NCI-H774 (cell line): ENCODE measurements around the gene SNPH.

ENCODE experiments used
- DNase-seq: peaks from one replicate; lab custom pipeline; 2025; lab: John Stamatoyannopoulos, UW

SNPH gene

GRCh38 chr20:1287787-1288569 lies 21.9 kb downstream of the SNPH start:
- no peak for DNase-seq

GRCh38 chr20:1291191-1291741 lies 25.2 kb downstream of the SNPH start:
- DNase-seq, result no peak

DNA sequence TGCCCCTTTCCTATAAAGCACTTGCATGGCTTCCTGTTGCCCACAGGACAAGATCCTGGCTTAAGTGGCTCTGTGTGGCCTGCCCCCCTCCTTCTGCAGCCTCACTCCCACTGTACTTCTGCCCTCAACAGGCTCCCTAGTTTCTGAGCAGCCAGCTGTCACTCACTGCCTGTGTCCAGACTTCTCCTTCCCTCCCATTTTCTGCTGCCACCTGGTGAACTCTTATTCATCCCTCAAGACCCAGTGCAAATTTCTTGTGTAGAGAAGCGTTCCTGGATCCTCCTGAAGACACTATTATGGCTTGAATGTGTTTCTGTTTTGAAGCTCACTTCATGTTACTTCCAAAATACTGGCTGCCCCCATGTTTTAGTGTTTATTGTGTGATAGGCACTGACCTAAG lies 26.5 kb downstream of the SNPH start:
- DNase-seq, result no peak

- DNase-seq, result no peak
These were observed 27.7 kb downstream of the SNPH start for GRCh38 chr20:1293641-1294379.

DNA sequence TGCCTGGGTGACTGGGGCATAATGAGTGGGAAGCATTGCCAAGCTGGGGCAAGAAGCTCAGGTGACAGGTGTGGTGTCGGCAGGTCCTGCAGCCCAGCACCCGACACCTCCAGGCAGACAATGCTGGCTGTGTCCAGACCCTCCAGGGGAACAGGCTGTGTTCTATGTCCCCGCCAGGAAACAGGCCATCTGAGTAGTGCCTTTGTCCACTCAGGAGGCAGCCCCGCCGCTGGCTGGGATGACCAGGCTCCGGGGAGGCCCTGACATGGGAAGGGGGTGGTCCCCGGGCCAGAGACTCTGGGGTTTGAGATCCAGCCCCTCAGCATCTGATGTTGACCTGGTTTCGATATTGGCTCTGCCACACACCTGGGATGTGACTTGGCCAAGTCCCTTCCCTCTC lies 28.4 kb downstream of the SNPH start:
- no peak for DNase-seq

DNA sequence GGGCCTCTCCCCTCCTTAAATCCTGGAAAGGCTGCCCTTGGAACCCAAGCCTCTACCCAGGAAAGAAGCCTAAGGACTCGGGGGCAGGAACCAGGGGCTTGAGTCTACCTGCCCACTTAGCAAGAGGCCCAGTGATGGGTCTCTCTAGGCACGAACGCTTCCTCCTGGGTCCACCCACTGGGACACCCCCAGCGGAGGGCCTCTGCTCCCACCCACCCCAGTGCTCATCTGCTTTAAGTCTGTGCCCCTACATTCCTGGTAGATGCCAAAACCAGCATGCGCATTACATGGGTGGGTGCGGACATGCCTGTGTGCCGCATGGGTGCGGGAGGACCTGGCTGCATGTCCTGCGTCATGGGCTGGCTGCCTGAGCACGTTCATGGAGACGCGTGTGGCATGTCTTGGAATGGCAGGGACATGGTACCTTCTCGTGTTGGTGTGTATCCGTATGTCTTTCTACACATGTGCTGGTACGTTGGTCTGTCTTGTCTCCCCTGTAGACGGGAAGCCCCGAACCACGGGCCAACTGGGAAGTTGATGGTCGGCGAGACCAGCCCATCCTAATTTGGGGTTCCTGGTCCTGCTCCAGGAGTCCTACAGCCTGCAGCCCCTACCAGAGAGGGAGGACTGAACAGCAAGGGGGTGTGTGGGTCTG lies 29.3 kb downstream of the SNPH start:
- DNase-seq, result no peak

- DNase-seq, result no peak
These were observed 30.1 kb downstream of the SNPH start for GRCh38 chr20:1296117-1296610.

GRCh38 chr20:1296922-1297321 lies 30.8 kb downstream of the SNPH start:
- no peak for DNase-seq

DNA sequence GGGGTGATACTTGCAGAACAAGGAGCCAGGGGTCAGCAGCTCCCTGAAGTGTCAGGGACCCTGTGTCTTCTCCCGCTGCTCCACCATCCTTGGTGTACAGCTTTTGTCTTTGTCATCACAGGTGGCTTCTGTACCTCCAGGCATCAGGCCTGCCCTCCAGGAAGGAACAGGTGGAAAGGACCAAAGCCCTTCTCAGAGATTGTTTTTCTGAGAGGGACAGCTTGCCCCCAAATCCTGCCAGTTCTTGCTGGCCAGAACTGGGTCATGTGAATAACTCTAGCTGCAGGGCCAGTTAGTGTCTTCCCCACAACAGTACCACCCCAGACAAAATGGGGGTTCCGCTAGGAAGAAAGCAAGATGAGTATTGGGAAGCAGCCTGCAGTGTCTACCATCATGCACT lies 31.4 kb downstream of the SNPH start:
- DNase-seq, result no peak

DNA sequence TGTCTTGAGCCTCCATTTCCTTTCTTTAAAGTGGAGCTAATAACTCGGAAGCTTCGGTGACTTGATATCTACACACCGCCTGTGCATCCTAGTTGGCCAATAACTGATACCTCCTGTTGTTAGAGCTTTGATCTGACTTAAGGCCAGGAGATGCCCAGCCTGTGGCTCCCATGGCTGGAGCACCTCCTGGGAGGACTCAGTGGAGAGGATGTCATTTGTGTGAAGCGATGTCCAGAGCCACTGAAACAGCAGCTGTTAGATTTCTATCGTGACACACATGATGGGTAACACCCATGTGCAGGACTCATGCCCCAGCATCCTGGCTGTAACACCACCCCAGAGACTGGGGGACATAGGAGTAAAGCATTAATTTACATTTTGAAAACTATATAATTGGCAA lies 32.1 kb downstream of the SNPH start:
- DNase-seq, result no peak

- no peak for DNase-seq
These were observed 32.9 kb downstream of the SNPH start for GRCh38 chr20:1298888-1299511.

- DNase-seq, result no peak
These were observed 33.4 kb downstream of the SNPH start for GRCh38 chr20:1299522-1299921.

DNA sequence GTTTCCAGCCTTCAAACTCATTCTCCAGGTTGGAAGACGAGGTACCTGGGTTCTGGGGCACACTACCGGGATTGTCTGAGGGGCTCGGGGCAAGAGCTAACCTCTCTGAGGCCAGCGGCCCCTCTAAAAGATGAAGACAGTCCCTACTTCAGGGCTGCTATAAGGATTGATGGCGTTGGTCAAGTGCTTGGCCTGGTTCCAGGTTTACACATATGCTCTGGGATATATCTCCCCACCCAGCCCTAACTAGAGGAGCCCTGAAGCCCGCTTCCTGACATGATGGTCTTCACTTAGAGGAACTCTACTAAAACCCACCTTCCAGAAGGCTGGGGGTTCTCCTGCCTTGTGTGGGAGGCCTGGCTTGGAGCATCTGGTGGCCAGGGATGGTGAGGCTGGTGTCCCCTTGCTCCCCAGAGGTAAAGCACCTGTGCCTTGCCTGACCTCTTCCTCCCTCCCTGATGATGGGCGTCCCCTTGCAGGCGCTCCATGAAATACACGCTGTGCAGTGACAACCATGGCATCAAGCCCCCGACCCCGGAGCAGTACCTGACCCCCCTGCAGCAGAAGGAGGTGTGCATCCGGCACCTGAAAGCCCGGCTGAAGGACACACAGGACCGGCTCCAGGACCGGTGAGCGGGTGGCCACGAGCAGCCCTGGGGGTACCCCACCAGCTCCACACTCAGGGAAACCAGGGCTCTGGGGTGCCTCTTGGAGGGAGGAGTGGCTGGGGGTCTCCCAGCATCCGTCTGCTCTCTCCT lies 34.2 kb downstream of the SNPH start:
- no peak for DNase-seq

DNA sequence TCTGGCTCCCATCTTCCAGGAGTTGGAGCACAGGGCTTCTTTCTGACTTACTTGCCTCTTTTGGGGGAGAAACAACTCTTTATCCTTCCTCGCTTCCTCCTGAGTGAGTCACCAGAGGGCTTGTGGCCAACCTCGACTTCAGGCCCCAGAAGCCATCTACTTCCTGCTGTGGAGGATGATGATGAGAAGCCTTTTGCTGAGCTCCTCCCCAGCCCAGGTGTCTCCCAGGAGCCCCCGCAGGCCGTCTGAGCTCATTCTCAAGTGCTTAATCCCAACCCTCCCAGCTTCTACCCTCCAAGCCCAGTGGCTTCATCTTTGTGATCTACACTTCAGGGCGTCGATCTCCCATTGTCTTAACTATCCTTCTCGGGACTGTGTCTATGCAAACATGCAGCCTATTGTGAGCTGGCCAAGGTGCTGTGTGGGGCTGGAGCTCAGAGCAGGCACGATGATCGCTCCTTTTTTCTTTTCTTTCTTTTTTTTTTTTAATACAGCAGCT lies 35.0 kb downstream of the SNPH start:
- DNase-seq, result no peak

- DNase-seq, result no peak
These were observed 36.8 kb downstream of the SNPH start for GRCh38 chr20:1302685-1303541.

DNA sequence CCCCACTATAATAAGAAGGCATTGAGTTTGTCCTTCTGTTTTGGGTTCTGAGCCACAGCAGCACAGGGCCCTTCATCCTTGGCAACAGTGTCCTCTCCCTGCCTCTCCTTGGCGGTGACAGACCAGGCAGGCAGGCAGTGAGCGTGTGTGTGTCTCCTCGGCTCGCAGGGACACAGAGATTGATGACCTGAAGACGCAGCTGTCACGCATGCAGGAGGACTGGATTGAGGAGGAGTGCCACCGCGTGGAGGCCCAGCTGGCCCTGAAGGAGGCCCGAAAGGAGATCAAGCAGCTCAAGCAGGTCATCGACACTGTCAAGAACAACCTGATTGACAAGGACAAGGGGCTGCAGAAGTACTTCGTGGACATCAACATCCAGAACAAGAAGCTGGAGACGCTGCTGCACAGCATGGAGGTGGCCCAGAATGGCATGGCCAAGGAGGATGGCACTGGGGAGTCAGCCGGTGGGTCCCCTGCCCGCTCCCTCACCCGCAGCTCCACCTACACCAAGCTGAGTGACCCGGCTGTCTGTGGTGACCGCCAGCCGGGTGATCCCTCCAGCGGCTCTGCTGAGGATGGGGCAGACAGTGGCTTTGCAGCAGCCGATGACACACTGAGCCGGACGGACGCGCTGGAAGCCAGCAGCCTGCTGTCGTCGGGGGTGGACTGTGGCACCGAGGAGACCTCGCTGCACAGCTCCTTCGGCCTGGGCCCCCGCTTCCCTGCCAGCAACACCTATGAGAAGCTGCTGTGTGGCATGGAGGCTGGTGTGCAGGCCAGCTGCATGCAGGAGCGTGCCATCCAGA lies 38.8 kb downstream of the SNPH start:
- no peak for DNase-seq

DNA sequence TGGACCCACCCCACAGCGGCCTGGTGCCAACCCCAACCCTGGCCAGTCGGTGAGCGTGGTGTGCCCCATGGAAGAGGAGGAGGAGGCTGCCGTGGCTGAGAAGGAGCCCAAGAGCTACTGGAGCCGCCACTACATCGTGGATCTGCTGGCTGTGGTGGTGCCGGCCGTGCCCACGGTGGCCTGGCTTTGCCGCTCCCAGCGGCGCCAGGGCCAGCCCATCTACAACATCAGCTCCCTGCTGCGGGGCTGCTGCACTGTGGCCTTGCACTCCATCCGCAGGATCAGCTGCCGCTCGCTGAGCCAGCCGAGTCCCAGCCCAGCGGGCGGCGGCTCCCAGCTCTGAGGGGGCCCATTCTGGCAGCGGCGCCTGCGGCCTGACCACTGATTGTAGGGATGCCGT lies 39.6 kb downstream of the SNPH start:
- DNase-seq, result no peak

GRCh38 chr20:1306316-1307135 lies 40.4 kb downstream of the SNPH start:
- DNase-seq, result no peak
